B cell (primary cell): ENCODE data around the gene CADM2. TPM values are rescaled to one million over a fixed set of nuclear protein-coding genes. Genes with fewer than 3 reads are reported as not detected.

Experiments used
- ATAC-seq: fragments of 200-7000 bp; cut with Tn5 transposase; one replicate; pipeline ENCODE4 v1.10.0; 2021; ENCODE audit warnings: low read depth, mild to moderate bottlenecking, moderate number of reproducible peaks, moderate library complexity
- CTCF ChIA-PET: fragments of 350-600 bp; sonication (Branson Sonifier 250); formaldehyde crosslinking; loops from one replicate; lab custom pipeline; 2021; ENCODE audit warnings: antibody characterized with exemption, inconsistent platforms; lab: Charles Lee
- POLR2A ChIA-PET: fragments of 350-600 bp; sonication (Branson Sonifier 250); formaldehyde crosslinking; loops from one replicate; lab custom pipeline; 2021; ENCODE audit warnings: antibody characterized with exemption; lab: Charles Lee
- DNase-seq: peaks from one replicate; pipeline ENCODE4 v3.0.0; 2013
- H2AFZ ChIP-seq: 2 replicates; pipeline ENCODE4 v1.6.1; 2012; ENCODE audit warnings: mild to moderate bottlenecking, low read depth, low read length; ENCODE audit not compliant: insufficient read depth, poor library complexity, severe bottlenecking
- H3K27ac ChIP-seq, 2 donors: 1 replicate in 1 of 2; 2 replicates in 1 of 2; pipeline ENCODE4 v1.5.1; 2012 to 2013; ENCODE audit warnings: low read length in 2 of 2, mild to moderate bottlenecking in 2 of 2, moderate library complexity in 1 of 2
- H3K27me3 ChIP-seq, 4 experiments: fragments of 200-600 bp in 1 of 4; sonication (generic) in 1 of 4; replicated peaks in 1 of 4; 1 replicate in 2 of 4; 2 replicates in 2 of 4; pipeline versions ENCODE4 v1.6.1 to v1.7.0; 2013 to 2016; ENCODE audit warnings: low read length in 3 of 4, mild to moderate bottlenecking in 2 of 4, mixed read lengths in 1 of 4, moderate library complexity in 1 of 4; ENCODE audit not compliant: insufficient read depth in 4 of 4, control insufficient read depth in 3 of 4; ENCODE audit errors: control extremely low read depth in 1 of 4
- H3K36me3 ChIP-seq, 2 experiments: replicated peaks in 1 of 2; 1 replicate in 1 of 2; 2 replicates in 1 of 2; pipeline versions ENCODE4 v1.6.1 to v1.7.1; 2013; ENCODE audit warnings: low read length in 1 of 2; ENCODE audit not compliant: insufficient read depth in 2 of 2, control insufficient read depth in 1 of 2; ENCODE audit errors: control extremely low read depth in 1 of 2, extremely low read depth in 1 of 2
- H3K4me1 ChIP-seq, 2 donors: fragments of 200-600 bp in 1 of 2; sonication (generic) in 1 of 2; 1 replicate in 1 of 2; 2 replicates in 1 of 2; pipeline versions ENCODE4 v1.5.1 to v1.6.1; 2013 to 2017; ENCODE audit warnings: low read length in 2 of 2; ENCODE audit not compliant: control insufficient read depth in 2 of 2, insufficient read depth in 2 of 2
- H3K4me2 ChIP-seq: replicated peaks from 2 replicates; pipeline ENCODE3; 2012; ENCODE audit warnings: mild to moderate bottlenecking, low read depth, low read length; ENCODE audit not compliant: poor library complexity, severe bottlenecking
- H3K4me3 ChIP-seq, 5 experiments: fragments of 200-600 bp in 1 of 5; sonication (generic) in 1 of 5; 1 replicate in 3 of 5; 2 replicates in 2 of 5; pipeline versions ENCODE4 v1.5.1 to v1.7.0; 2011 to 2016; ENCODE audit warnings: low read length in 4 of 5, mild to moderate bottlenecking in 4 of 5, low read depth in 2 of 5, control low read depth in 1 of 5, moderate library complexity in 1 of 5; ENCODE audit not compliant: insufficient read depth in 1 of 5; ENCODE audit errors: control extremely low read depth in 1 of 5, extremely low read depth in 1 of 5
- H3K79me2 ChIP-seq: fragments of 200-600 bp; sonication (generic); one replicate; pipeline ENCODE4 v1.6.0; 2016; ENCODE audit warnings: low read length; ENCODE audit not compliant: control insufficient read depth, insufficient read depth
- H3K9ac ChIP-seq: fragments of 200-600 bp; sonication (generic); 2 replicates; pipeline ENCODE4 v1.6.1; 2017; ENCODE audit warnings: mild to moderate bottlenecking, low read length, moderate library complexity
- H3K9me3 ChIP-seq, 3 donors: one replicate each; pipeline versions ENCODE4 v1.6.1 to v1.7.1; 2013; ENCODE audit warnings: low read length in 2 of 3; ENCODE audit not compliant: control insufficient read depth in 2 of 3, insufficient read depth in 1 of 3; ENCODE audit errors: control extremely low read depth in 1 of 3
- H4K20me1 ChIP-seq: 2 replicates; pipeline ENCODE4 v1.6.0; 2012; ENCODE audit warnings: mild to moderate bottlenecking, low read length; ENCODE audit not compliant: insufficient read depth, control insufficient read depth, poor library complexity, severe bottlenecking
- H3K27ac Mint-ChIP-seq: one replicate; pipeline ENCODE4 v1.8.0; 2021; ENCODE audit warnings: mixed read lengths
- H3K27me3 Mint-ChIP-seq: one replicate; pipeline ENCODE4 v1.8.0; 2021; ENCODE audit warnings: mixed read lengths
- H3K4me1 Mint-ChIP-seq: one replicate; pipeline ENCODE4 v1.8.0; 2021; ENCODE audit warnings: mixed read lengths
- H3K4me3 Mint-ChIP-seq: one replicate; pipeline ENCODE4 v1.8.0; 2021; ENCODE audit warnings: mixed read lengths
- H3K9me3 Mint-ChIP-seq: one replicate; pipeline ENCODE4 v1.8.0; 2022; ENCODE audit warnings: mixed read lengths; ENCODE audit not compliant: insufficient read depth
- EZH2 ChIP-seq: IDR thresholded peaks from 2 replicates; pipeline ENCODE4 v1.6.1; 2012; ENCODE audit warnings: borderline replicate concordance, low read depth, mild to moderate bottlenecking, moderate library complexity, low read length; ENCODE audit not compliant: insufficient read depth, poor library complexity, severe bottlenecking
- WGBS: methylation state at CpG from one replicate; pipeline ENCODE4 v1.1.5; 2013; ENCODE audit warnings: missing lambda C conversion rate; ENCODE audit not compliant: insufficient coverage; 5-methylcytosine and 5-hydroxymethylcytosine counted together
- intact Hi-C: fragments of 100-400 bp; cut with micrococcal nuclease; formaldehyde crosslinking; loops from one replicate; pipeline ENCODE4 v1.10.0; 2022
- polyA plus RNA-seq: library from polyadenylated mRNA; depleted of rRNA; stranded (reverse); fragments of >200 nt; gene quantifications from 2 replicates; pipeline ENCODE4 v1.2.3, GENCODE V29; 2012
- total RNA-seq, 2 donors: library from RNA; stranded (reverse); fragments of 120-200 nt in 1 of 2; gene quantifications; 1 replicate in 1 of 2; 2 replicates in 1 of 2; pipeline versions ENCODE4 v1.2.3 to v1.2.4, GENCODE V29; 2013 to 2022
- TF ChIP-seq, protein P1 (sequence below): fragments of 200-600 bp; IDR thresholded peaks from one replicate; pipeline ENCODE4 v1.8.0; 2022; ENCODE audit warnings: antibody characterized with exemption, mild to moderate bottlenecking

Gene CADM2
- total and polyA plus RNA-seq, 2 donors (not counting 1 experiment from before 2014, with no cell fraction given): 0.10 to 0.37 TPM

DNA sequence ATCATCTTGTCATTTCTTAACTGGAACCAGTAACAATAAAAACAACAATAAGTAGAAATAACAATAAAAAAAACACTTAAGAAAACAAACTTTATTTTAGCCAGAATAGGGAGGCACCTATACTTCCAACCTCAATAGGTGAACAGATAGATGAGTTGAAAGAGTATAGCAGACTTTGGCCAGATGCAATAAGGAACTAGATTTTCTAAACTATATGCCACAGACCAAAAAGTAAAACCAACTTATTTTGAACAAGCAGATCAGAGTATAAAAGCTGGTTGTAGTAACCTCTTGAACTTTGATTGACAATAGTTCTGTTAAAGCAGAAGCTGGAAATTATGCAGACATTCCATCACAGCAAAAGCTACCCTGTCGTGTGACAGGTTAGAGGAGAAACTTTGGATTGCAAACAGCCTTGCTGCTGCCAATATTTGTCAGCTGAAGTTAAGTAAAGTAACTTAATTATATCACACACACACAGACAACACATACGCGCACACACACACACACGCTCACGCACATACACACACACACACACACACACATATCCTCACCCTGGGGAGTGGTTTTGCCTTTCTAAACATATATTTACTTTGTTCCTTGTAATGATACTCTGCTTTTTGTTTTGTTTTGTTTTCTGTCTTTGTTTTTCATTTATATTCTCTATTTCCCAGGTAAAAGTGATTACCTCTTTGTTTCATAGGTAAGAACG, 1128.5 kb downstream of the CADM2 start:
- Histone ChIP-seq H2AFZ (no peak overlapping the region), H4K20me1 (no peaks in the 10 kb centered on the region), H3K9ac (no peak overlapping the region), H3K4me3 (no peak overlapping the region), H3K4me1 (no peaks in the 10 kb centered on the region), H3K36me3 (no peaks in the 10 kb centered on the region), H3K27ac (no peak overlapping the region), H3K79me2 (no peaks in the 10 kb centered on the region), H3K27me3 (no peaks in the 10 kb centered on the region), H3K4me2 (no peak overlapping the region), H3K9me3 (peaks cover 0 to 16% (median 2%) of the 10 kb centered on the region in 3 donors)
- WGBS: no CpG with 5 or more reads among the region's 6 CpGs
- no peak for TF ChIP-seq EZH2
- TF ChIP-seq, protein P1, sequence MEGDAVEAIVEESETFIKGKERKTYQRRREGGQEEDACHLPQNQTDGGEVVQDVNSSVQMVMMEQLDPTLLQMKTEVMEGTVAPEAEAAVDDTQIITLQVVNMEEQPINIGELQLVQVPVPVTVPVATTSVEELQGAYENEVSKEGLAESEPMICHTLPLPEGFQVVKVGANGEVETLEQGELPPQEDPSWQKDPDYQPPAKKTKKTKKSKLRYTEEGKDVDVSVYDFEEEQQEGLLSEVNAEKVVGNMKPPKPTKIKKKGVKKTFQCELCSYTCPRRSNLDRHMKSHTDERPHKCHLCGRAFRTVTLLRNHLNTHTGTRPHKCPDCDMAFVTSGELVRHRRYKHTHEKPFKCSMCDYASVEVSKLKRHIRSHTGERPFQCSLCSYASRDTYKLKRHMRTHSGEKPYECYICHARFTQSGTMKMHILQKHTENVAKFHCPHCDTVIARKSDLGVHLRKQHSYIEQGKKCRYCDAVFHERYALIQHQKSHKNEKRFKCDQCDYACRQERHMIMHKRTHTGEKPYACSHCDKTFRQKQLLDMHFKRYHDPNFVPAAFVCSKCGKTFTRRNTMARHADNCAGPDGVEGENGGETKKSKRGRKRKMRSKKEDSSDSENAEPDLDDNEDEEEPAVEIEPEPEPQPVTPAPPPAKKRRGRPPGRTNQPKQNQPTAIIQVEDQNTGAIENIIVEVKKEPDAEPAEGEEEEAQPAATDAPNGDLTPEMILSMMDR: no peak
- CTCF ChIA-PET: no interaction called here
- DNase-seq (no peak), ATAC-seq (no peak)
- POLR2A ChIA-PET: no interaction called here
- no peaks in the 10 kb centered on the region for H3K4me1 Mint-ChIP-seq
- no peaks in the 10 kb centered on the region for H3K27me3 Mint-ChIP-seq
- H3K27ac Mint-ChIP-seq: no peak overlapping the region
- intact Hi-C loops: no loop called here
- no peak overlapping the region for H3K4me3 Mint-ChIP-seq
- H3K9me3 Mint-ChIP-seq: peaks cover 5% of the 10 kb centered on the region

DNA sequence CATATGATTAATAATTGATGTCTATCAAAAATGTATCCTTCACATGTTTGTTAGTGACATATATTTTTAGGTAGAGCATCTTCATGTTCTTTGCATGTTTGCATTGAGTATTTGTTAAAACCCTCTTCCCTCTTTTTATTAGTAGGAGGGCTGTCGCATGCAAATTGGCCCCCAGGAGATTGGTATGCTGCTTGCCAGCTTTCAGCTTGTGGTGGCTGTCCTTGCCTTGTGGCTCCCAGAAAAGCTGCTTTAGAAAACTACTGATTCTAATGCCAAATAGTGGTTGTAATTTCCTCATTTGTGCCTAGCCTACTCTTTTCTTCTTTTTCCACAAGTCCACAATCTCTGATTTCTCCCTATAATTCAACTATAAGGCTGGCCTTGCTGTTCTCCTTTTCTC, 1145.4 kb downstream of the CADM2 start:
- Histone ChIP-seq H3K4me1 (no peaks in the 10 kb centered on the region), H3K4me3 (no peak overlapping the region), H3K9ac (no peak overlapping the region), H3K27me3 (no peaks in the 10 kb centered on the region), H3K79me2 (no peaks in the 10 kb centered on the region), H4K20me1 (no peaks in the 10 kb centered on the region), H3K36me3 (no peaks in the 10 kb centered on the region), H2AFZ (no peak overlapping the region), H3K27ac (no peak overlapping the region), H3K9me3 (peaks cover 0 to 1% (median 0%) of the 10 kb centered on the region in 3 donors), H3K4me2 (no peak overlapping the region)
- intact Hi-C loops: no loop called here
- ChIA-PET POLR2A (no interaction called here), CTCF (no interaction called here)
- TF ChIP-seq, protein P1: no peak
- TF ChIP-seq EZH2: no peak
- no CpG with 5 or more reads among the region's 1 CpG for WGBS
- no peak for ATAC-seq
- no peak for DNase-seq
- no peaks in the 10 kb centered on the region for H3K4me1 Mint-ChIP-seq
- H3K27me3 Mint-ChIP-seq: no peaks in the 10 kb centered on the region
- peaks cover 12% of the 10 kb centered on the region for H3K9me3 Mint-ChIP-seq
- no peak overlapping the region for H3K27ac Mint-ChIP-seq
- H3K4me3 Mint-ChIP-seq: no peak overlapping the region
